ENCODE measurements around the gene MTFP1.

MTFP1 gene

DNA sequence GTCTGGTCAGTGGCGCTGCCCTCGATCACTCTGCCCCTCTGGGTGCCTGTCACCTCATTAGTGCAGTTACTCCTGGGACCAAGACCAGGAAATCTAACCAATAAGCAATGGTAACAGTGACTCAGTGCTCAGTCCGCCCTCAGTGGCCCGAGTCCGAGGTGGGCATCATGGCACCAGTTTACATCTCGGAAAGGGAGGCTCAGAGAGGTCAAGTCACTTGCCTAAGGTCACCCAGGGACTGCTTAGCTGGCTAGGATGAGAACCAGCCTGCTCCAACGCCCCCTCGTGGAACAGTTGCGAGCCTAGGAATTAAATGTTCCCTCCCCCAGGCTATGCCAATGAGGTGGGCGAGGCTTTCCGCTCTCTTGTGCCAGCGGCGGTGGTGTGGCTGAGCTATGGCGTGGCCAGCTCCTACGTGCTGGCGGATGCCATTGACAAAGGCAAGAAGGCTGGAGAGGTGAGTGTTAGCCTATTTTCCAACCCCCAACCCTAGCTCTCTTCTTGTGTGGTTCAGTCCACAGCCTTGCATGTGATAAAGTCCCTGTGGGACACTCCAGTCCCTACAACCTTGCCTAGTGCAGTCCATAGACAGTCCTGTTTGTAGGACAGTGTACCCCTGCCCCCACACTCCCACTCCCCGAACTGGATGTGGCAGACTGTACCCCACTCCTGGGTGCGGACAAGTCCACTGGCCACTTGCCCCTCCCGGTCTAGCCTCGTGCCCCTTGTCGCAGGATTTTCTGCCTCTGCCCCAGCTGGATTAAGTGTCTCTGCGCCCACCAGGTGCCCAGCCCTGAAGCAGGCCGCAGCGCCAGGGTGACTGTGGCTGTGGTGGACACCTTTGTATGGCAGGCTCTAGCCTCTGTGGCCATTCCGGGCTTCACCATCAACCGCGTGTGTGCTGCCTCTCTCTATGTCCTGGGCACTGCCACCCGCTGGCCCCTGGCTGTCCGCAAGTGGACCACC, 1.1 kb downstream of the MTFP1 start:
- H3K4me3 ChIP-seq (replicated peaks in 1 of 2; ENCODE audit: low read depth in 2 of 2, low read length in 2 of 2): peak overlapping the region; percentile 59 to 68
- TF ChIP-seq, protein P1, sequence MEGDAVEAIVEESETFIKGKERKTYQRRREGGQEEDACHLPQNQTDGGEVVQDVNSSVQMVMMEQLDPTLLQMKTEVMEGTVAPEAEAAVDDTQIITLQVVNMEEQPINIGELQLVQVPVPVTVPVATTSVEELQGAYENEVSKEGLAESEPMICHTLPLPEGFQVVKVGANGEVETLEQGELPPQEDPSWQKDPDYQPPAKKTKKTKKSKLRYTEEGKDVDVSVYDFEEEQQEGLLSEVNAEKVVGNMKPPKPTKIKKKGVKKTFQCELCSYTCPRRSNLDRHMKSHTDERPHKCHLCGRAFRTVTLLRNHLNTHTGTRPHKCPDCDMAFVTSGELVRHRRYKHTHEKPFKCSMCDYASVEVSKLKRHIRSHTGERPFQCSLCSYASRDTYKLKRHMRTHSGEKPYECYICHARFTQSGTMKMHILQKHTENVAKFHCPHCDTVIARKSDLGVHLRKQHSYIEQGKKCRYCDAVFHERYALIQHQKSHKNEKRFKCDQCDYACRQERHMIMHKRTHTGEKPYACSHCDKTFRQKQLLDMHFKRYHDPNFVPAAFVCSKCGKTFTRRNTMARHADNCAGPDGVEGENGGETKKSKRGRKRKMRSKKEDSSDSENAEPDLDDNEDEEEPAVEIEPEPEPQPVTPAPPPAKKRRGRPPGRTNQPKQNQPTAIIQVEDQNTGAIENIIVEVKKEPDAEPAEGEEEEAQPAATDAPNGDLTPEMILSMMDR (IDR thresholded peaks at IDR 0.05; ENCODE audit: low read depth, low read length): peak; percentile 81
- DNase-seq (ENCODE audit: low read depth in 2 of 2): peak; percentile 83 to 84

GRCh38 chr22:30427871-30428270, 2.3 kb downstream of the MTFP1 start:
- TF ChIP-seq, protein P1 (IDR thresholded peaks at IDR 0.05; ENCODE audit: low read depth, low read length): no peak
- no peak overlapping the region for H3K4me3 ChIP-seq (replicated peaks in 1 of 2; ENCODE audit: low read depth in 2 of 2, low read length in 2 of 2)
- DNase-seq (ENCODE audit: low read depth in 2 of 2): peak in 1 of 2 donors; percentile 7

GRCh38 chr22:30429887-30430286, 4.3 kb downstream of the MTFP1 start:
- TF ChIP-seq, protein P1 (IDR thresholded peaks at IDR 0.05; ENCODE audit: low read depth, low read length): no peak
- DNase-seq (ENCODE audit: low read depth in 2 of 2): no peak
- H3K4me3 ChIP-seq (replicated peaks in 1 of 2; ENCODE audit: low read depth in 2 of 2, low read length in 2 of 2): no peak overlapping the region

- no peak overlapping the region for H3K4me3 ChIP-seq (replicated peaks in 1 of 2; ENCODE audit: low read depth in 2 of 2, low read length in 2 of 2)
- no peak for DNase-seq (ENCODE audit: low read depth in 2 of 2)
- TF ChIP-seq, protein P1 (IDR thresholded peaks at IDR 0.05; ENCODE audit: low read depth, low read length): no peak
Measured at GRCh38 chr22:30430933-30431332, 5.4 kb downstream of the MTFP1 start.

DNA sequence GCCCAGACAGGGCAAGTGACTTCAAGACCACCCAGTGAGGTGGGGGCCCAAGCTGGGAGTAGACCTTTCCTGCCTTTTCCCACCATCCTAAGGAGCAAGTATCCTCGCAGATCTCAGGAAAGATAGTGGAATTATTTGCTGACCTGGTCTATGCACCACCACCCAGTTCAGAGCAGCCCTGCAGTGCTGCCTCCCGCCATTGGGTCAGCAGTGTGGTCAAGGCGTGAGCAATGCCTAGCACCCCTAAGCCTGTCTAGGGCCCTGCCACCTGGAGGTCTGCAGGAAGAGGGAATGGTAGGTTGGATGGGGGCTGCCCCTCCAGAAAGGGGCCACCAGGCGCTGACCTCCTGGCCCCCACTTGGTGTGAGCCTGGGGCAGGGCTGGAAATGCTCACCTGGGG, 6.5 kb downstream of the MTFP1 start:
- TF ChIP-seq, protein P1 (IDR thresholded peaks at IDR 0.05; ENCODE audit: low read depth, low read length): no peak
- no peak for DNase-seq (ENCODE audit: low read depth in 2 of 2)
- H3K4me3 ChIP-seq (replicated peaks in 1 of 2; ENCODE audit: low read depth in 2 of 2, low read length in 2 of 2): no peak overlapping the region

GRCh38 chr22:30432520-30432919, 7.0 kb downstream of the MTFP1 start:
- no peak overlapping the region for H3K4me3 ChIP-seq (replicated peaks in 1 of 2; ENCODE audit: low read depth in 2 of 2, low read length in 2 of 2)
- no peak for DNase-seq (ENCODE audit: low read depth in 2 of 2)
- TF ChIP-seq, protein P1 (IDR thresholded peaks at IDR 0.05; ENCODE audit: low read depth, low read length): no peak

Measured in cardiac fibroblast (primary cell).